Hematopoietic multipotent progenitor cell treated with erythropoietin and hydrocortisone succinate and interleukin-3 and kit ligand, for 17 days (in vitro differentiated cells): ENCODE results near the gene GNPNAT1.
"Not testable (repeated sequence)": the region's sequence is repeated elsewhere in the genome, so short reads cannot be mapped to it uniquely, and the experiment has no call there.

ENCODE experiments used
- DNase-seq: peaks from one replicate; pipeline ENCODE4 v3.0.0-alpha.2; 2015; ENCODE audit warnings: low spot score

GNPNAT1 gene

GRCh38 chr14:52729585-52729924 lies 61.9 kb downstream of the GNPNAT1 start:
- no peak for DNase-seq

- DNase-seq: not testable (repeated sequence)
Observed at GRCh38 chr14:52729035-52729434, 62.4 kb downstream of the GNPNAT1 start.

- not testable (repeated sequence) for DNase-seq
Observed at GRCh38 chr14:52727509-52727908, 63.9 kb downstream of the GNPNAT1 start.
